ENCODE results near the gene TIMM23B.
"Not testable (repeated sequence)": the region's sequence is repeated elsewhere in the genome, so short reads cannot be mapped to it uniquely, and the experiment has no call there.

The TIMM23B gene

GRCh38 chr10:49941447-49942338 lies at the start of gene TIMM23B, which contains the start of gene PARG:
Gene TIMM23B (plus strand): TSS chr10:49942053. CDS start chr10:49942195, 142 bp downstream.
Gene PARG (minus strand): TSS chr10:49942027. CDS start chr10:49941725, 302 bp downstream.
- peak in 1 of 2 experiments; percentile 46 for DNase-seq

- not testable (repeated sequence) for DNase-seq
These were observed 41.9 kb upstream of the TIMM23B start for GRCh38 chr10:49899999-49900398.

- DNase-seq = not testable (repeated sequence)
These were observed 41.4 kb upstream of the TIMM23B start for GRCh38 chr10:49900406-49900805.

GRCh38 chr10:49903829-49904228 lies 38.0 kb upstream of the TIMM23B start:
- DNase-seq = not testable (repeated sequence)

GRCh38 chr10:49908290-49909080 lies 33.4 kb upstream of the TIMM23B start:
- DNase-seq = not testable (repeated sequence)

GRCh38 chr10:49910295-49910694 lies 31.6 kb upstream of the TIMM23B start:
- DNase-seq = not testable (repeated sequence)

- DNase-seq = not testable (repeated sequence)
These were observed 25.4 kb upstream of the TIMM23B start for GRCh38 chr10:49916451-49916850.

- DNase-seq = not testable (repeated sequence)
These were observed 23.9 kb upstream of the TIMM23B start for GRCh38 chr10:49917927-49918326.

- not testable (repeated sequence) for DNase-seq
These were observed 19.8 kb upstream of the TIMM23B start for GRCh38 chr10:49922041-49922440.

- not testable (repeated sequence) for DNase-seq
These were observed 18.3 kb upstream of the TIMM23B start for GRCh38 chr10:49923572-49923971.

- DNase-seq = not testable (repeated sequence)
These were observed 10.6 kb upstream of the TIMM23B start for GRCh38 chr10:49931276-49931675.

GRCh38 chr10:49931959-49932728 lies 9.7 kb upstream of the TIMM23B start:
- DNase-seq = not testable (repeated sequence)

GRCh38 chr10:49942339-49942705 lies 469 bp downstream of the TIMM23B start:
- DNase-seq = not testable (repeated sequence)

GRCh38 chr10:49943607-49944006 lies 1.8 kb downstream of the TIMM23B start:
- DNase-seq = not testable (repeated sequence)

GRCh38 chr10:49948142-49948541 lies 6.3 kb downstream of the TIMM23B start:
- not testable (repeated sequence) for DNase-seq

GRCh38 chr10:49948737-49949136 lies 6.9 kb downstream of the TIMM23B start:
- not testable (repeated sequence) for DNase-seq

GRCh38 chr10:49952006-49952405 lies 10.2 kb downstream of the TIMM23B start:
- not testable (repeated sequence) for DNase-seq

- not testable (repeated sequence) for DNase-seq
These were observed 11.3 kb downstream of the TIMM23B start for GRCh38 chr10:49953122-49953521.

- DNase-seq = not testable (repeated sequence)
These were observed 28.5 kb downstream of the TIMM23B start for GRCh38 chr10:49970331-49970857.

- DNase-seq = not testable (repeated sequence)
These were observed 29.6 kb downstream of the TIMM23B start for GRCh38 chr10:49971466-49971865.

- not testable (repeated sequence) for DNase-seq
These were observed 30.2 kb downstream of the TIMM23B start for GRCh38 chr10:49972094-49972493.

GRCh38 chr10:49977756-49978155 lies 35.9 kb downstream of the TIMM23B start:
- not testable (repeated sequence) for DNase-seq

Data from cerebellar nuclear complex (tissue), 1 donor.